ENCODE measurements around the gene MATN3. TPM values are rescaled to one million over a fixed set of nuclear protein-coding genes. Genes with fewer than 3 reads are reported as not detected.

Gene MATN3
- total and polyA plus RNA-seq, 2 donors: 0.05 to 0.91 TPM

DNA sequence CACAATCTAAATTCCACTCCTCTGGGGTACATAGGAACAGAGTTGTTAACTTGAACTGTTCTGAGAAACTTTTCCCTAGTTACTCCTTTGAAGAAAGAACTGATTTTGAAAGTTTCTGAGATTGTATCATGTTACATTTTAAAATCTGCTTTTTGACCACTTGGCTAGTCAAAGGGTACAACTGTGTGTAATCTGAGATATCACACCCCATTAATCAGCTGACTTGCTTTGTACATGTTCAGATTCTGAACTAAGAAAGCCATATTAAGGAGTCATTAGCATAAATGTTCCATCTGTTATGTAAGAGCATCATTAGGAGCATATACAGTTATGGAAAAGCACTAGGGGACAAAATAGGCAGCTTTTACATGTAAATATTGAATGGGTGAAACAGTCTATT, 18.7 kb downstream of the MATN3 start:
- Histone ChIP-seq H3K9me3 (ENCODE audit: control insufficient read depth in 2 of 2, insufficient read depth in 1 of 2, low read length in 1 of 2) (no peaks in the 10 kb centered on the region), H3K4me3 (ENCODE audit: low read length in 2 of 2) (no peak overlapping the region), H3K27ac (ENCODE audit: low read depth in 1 of 2, low read length in 1 of 2) (no peak overlapping the region), H3K36me3 (ENCODE audit: control insufficient read depth in 2 of 2, insufficient read depth in 2 of 2, low read length in 1 of 2) (no peaks in the 10 kb centered on the region), H3K4me1 (ENCODE audit: control insufficient read depth in 2 of 2, insufficient read depth in 2 of 2, low read length in 2 of 2) (peaks cover 9% of the 10 kb centered on the region in 2 donors), H3K27me3 (ENCODE audit: control insufficient read depth in 2 of 2, insufficient read depth in 1 of 2, low read length in 1 of 2) (peaks cover 4 to 16% of the 10 kb centered on the region in 2 donors)
- no peak for DNase-seq (ENCODE audit: low read depth in 6 of 9, low spot score in 9 of 9)

DNA sequence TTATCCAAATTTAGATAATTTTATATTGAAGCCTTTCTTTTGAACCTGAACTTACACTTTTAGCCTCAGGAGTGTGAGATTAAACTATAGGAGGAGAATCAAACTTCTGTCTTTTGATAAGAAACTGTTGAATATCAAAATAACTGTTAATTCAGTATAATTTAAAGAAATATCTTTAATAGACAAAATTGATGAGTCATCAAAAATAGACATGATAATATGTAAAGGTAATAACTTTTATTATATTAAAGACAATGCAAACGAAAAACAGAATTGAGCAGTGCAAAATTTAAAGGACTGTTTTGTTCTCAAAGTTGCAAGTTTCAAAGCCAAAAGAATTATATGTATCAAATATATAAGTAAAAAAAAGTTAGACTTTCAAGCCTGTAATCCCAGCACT, 20.6 kb downstream of the MATN3 start:
- no peaks in the 10 kb centered on the region for H3K9me3 ChIP-seq (ENCODE audit: control insufficient read depth in 2 of 2, insufficient read depth in 1 of 2, low read length in 1 of 2)
- DNase-seq (ENCODE audit: low read depth in 6 of 9, low spot score in 9 of 9): no peak
- H3K27ac ChIP-seq (ENCODE audit: low read depth in 1 of 2, low read length in 1 of 2): no peak overlapping the region
- no peak overlapping the region for H3K4me3 ChIP-seq (ENCODE audit: low read length in 2 of 2)
- H3K27me3 ChIP-seq (ENCODE audit: control insufficient read depth in 2 of 2, insufficient read depth in 1 of 2, low read length in 1 of 2): peaks cover 4 to 14% of the 10 kb centered on the region in 2 donors
- no peaks in the 10 kb centered on the region for H3K36me3 ChIP-seq (ENCODE audit: control insufficient read depth in 2 of 2, insufficient read depth in 2 of 2, low read length in 1 of 2)
- WGBS: 98% methylated on average over 1 of the region's 1 CpG
- peaks cover 9% of the 10 kb centered on the region in 2 donors for H3K4me1 ChIP-seq (ENCODE audit: control insufficient read depth in 2 of 2, insufficient read depth in 2 of 2, low read length in 2 of 2)

DNA sequence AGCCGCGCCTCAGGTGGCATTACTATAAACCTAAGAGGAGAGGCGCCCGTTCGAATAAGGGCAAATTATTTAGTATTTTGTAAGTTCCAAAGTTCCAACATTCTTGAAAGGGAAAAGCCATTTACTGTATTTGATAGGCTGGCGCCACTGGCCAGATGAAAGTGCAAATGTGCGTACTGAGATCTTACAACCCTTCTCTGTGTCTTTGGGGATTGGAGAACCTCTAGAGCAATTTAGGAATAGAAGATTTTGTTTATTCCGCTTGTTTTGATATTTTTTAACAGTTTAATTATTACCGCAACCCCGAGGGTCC, 22.1 kb downstream of the MATN3 start:
- Histone ChIP-seq H3K27ac (ENCODE audit: low read depth in 1 of 2, low read length in 1 of 2) (no peak overlapping the region), H3K36me3 (ENCODE audit: control insufficient read depth in 2 of 2, insufficient read depth in 2 of 2, low read length in 1 of 2) (no peaks in the 10 kb centered on the region), H3K9me3 (ENCODE audit: control insufficient read depth in 2 of 2, insufficient read depth in 1 of 2, low read length in 1 of 2) (no peaks in the 10 kb centered on the region), H3K4me3 (ENCODE audit: low read length in 2 of 2) (peak overlapping the region; percentile 77 to 88), H3K4me1 (ENCODE audit: control insufficient read depth in 2 of 2, insufficient read depth in 2 of 2, low read length in 2 of 2) (peaks cover 9% of the 10 kb centered on the region in 2 donors), H3K27me3 (ENCODE audit: control insufficient read depth in 2 of 2, insufficient read depth in 1 of 2, low read length in 1 of 2) (peaks cover 4 to 14% of the 10 kb centered on the region in 2 donors)
- 32% methylated on average over 10 of the region's 10 CpGs for WGBS
- DNase-seq (ENCODE audit: low read depth in 6 of 9, low spot score in 9 of 9): no peak

DNA sequence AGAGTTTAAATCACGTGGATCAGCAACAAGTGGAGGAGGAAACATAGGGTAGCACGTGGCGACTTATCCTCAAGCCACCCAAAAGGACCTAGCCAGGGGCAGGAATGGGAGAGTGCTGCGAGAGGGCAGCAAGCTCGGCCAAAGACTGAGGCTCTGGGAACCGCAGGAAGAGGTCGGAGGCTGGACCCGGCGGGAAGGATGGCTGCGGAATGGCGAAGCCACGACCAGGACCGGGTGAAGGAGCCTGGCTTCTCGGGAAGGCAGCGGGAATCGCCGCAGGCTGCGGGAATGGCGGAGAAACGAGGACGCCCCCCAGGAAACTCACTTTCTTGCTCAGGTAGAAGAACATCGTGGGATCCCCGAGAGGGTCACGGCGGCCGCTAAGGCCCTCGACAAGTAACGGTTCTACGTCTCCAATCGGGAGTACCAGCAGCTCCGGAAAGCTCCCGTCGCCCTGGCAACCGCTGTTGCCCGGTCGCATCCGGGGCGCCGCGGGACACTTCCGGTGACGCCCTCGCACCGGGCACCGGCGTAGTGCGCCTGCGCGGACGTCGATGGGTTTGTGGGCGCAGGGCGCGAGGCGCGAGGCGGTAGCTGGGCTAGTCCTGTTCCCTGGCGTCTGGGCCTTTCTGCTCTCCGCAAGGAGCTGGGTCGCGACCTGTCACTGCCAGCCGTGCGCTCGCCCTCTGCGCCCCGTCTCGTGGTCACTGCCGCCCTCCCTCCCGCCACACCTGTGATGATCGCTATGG, 22.6 kb downstream of the MATN3 start, which contains the start of gene WDR35:
Gene WDR35 (minus strand): TSS at position 439 of the 749 bp plus-strand sequence. CDS start 90 bp downstream, at position 349.
- Histone ChIP-seq H3K36me3 (ENCODE audit: control insufficient read depth in 2 of 2, insufficient read depth in 2 of 2, low read length in 1 of 2) (no peaks in the 10 kb centered on the region), H3K4me3 (ENCODE audit: low read length in 2 of 2) (peak within 1 kb of the TSS; percentile 77 to 88), H3K27ac (ENCODE audit: low read depth in 1 of 2, low read length in 1 of 2) (no peak within 1 kb of the TSS), H3K9me3 (ENCODE audit: control insufficient read depth in 2 of 2, insufficient read depth in 1 of 2, low read length in 1 of 2) (no peaks in the 10 kb centered on the region), H3K4me1 (ENCODE audit: control insufficient read depth in 2 of 2, insufficient read depth in 2 of 2, low read length in 2 of 2) (peaks cover 9% of the 10 kb centered on the region in 2 donors), H3K27me3 (ENCODE audit: control insufficient read depth in 2 of 2, insufficient read depth in 1 of 2, low read length in 1 of 2) (peaks cover 4 to 14% of the 10 kb centered on the region in 2 donors)
- DNase-seq (ENCODE audit: low read depth in 6 of 9, low spot score in 9 of 9): peak; percentile 60 to 92 (median 80)
- WGBS: 1% methylated on average over 70 of the region's 70 CpGs

DNA sequence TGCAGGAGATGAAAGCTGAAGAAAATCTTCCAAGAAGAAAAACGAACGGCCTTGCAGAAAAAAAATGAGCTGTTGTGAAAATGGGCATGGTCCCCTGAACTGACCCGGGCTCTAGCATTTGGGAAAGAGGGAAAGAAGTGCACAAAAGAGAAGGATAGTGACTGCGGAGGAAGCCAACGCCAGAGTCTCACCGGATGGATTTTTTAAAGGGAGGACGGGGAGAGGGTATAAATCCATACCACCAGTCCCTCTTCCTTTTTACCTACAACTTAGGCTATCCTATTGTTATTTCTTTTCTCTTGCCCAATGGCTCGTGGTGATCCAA, 23.2 kb downstream of the MATN3 start:
- WGBS: 15% methylated on average over 8 of the region's 8 CpGs
- H3K27ac ChIP-seq (ENCODE audit: low read depth in 1 of 2, low read length in 1 of 2): no peak overlapping the region
- H3K4me3 ChIP-seq (ENCODE audit: low read length in 2 of 2): peak overlapping the region; percentile 77 to 88
- no peaks in the 10 kb centered on the region for H3K9me3 ChIP-seq (ENCODE audit: control insufficient read depth in 2 of 2, insufficient read depth in 1 of 2, low read length in 1 of 2)
- H3K36me3 ChIP-seq (ENCODE audit: control insufficient read depth in 2 of 2, insufficient read depth in 2 of 2, low read length in 1 of 2): no peaks in the 10 kb centered on the region
- peaks cover 9% of the 10 kb centered on the region in 2 donors for H3K4me1 ChIP-seq (ENCODE audit: control insufficient read depth in 2 of 2, insufficient read depth in 2 of 2, low read length in 2 of 2)
- H3K27me3 ChIP-seq (ENCODE audit: control insufficient read depth in 2 of 2, insufficient read depth in 1 of 2, low read length in 1 of 2): peaks cover 4 to 14% of the 10 kb centered on the region in 2 donors
- DNase-seq (ENCODE audit: low read depth in 6 of 9, low spot score in 9 of 9): no peak

DNA sequence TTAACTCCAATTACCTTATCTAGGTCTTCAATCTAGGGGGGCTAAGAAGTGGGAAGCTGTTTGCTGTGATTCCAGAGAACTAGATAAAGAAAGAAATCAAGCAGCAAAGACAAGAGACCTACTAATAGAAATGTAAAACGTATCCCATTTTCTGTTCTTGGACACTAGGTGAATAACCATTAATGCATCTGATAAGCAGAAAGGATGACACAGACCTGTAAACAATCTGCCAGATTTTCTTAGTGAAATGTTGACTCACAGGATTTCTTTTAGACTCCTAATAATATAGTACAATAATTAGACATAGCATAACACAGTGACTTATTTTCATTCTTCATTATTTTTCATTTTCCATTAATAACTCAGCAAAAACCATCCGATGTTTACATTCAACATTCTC, 23.9 kb downstream of the MATN3 start:
- peaks cover 4 to 14% of the 10 kb centered on the region in 2 donors for H3K27me3 ChIP-seq (ENCODE audit: control insufficient read depth in 2 of 2, insufficient read depth in 1 of 2, low read length in 1 of 2)
- WGBS: 97% methylated on average over 2 of the region's 2 CpGs
- H3K27ac ChIP-seq (ENCODE audit: low read depth in 1 of 2, low read length in 1 of 2): no peak overlapping the region
- H3K9me3 ChIP-seq (ENCODE audit: control insufficient read depth in 2 of 2, insufficient read depth in 1 of 2, low read length in 1 of 2): no peaks in the 10 kb centered on the region
- H3K4me3 ChIP-seq (ENCODE audit: low read length in 2 of 2): no peak overlapping the region
- H3K4me1 ChIP-seq (ENCODE audit: control insufficient read depth in 2 of 2, insufficient read depth in 2 of 2, low read length in 2 of 2): peaks cover 9% of the 10 kb centered on the region in 2 donors
- H3K36me3 ChIP-seq (ENCODE audit: control insufficient read depth in 2 of 2, insufficient read depth in 2 of 2, low read length in 1 of 2): no peaks in the 10 kb centered on the region
- DNase-seq (ENCODE audit: low read depth in 6 of 9, low spot score in 9 of 9): no peak

DNA sequence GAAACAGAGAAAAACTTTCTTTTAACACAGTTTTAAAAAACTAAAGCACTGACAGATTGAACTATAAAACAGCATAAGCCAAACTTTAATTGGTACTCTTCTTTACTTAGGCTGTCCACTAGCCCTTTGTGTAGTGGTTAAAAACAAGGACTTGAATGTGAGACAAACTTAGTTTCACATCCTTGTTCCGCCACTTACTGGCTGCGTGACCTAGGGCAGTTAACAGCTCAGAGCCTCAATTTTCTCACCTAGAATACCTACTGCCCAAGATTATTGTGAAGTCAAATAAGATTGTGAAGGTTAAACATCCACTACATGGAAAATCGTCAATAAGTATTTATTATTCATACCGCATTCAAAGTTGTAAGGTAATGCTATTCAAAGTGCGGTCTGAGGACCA, 24.5 kb downstream of the MATN3 start:
- Histone ChIP-seq H3K36me3 (ENCODE audit: control insufficient read depth in 2 of 2, insufficient read depth in 2 of 2, low read length in 1 of 2) (no peaks in the 10 kb centered on the region), H3K27ac (ENCODE audit: low read depth in 1 of 2, low read length in 1 of 2) (no peak overlapping the region), H3K9me3 (ENCODE audit: control insufficient read depth in 2 of 2, insufficient read depth in 1 of 2, low read length in 1 of 2) (no peaks in the 10 kb centered on the region), H3K27me3 (ENCODE audit: control insufficient read depth in 2 of 2, insufficient read depth in 1 of 2, low read length in 1 of 2) (peaks cover 4 to 14% of the 10 kb centered on the region in 2 donors), H3K4me1 (ENCODE audit: control insufficient read depth in 2 of 2, insufficient read depth in 2 of 2, low read length in 2 of 2) (peaks cover 9% of the 10 kb centered on the region in 2 donors), H3K4me3 (ENCODE audit: low read length in 2 of 2) (no peak overlapping the region)
- WGBS: 99% methylated on average over 5 of the region's 5 CpGs
- no peak for DNase-seq (ENCODE audit: low read depth in 6 of 9, low spot score in 9 of 9)

DNA sequence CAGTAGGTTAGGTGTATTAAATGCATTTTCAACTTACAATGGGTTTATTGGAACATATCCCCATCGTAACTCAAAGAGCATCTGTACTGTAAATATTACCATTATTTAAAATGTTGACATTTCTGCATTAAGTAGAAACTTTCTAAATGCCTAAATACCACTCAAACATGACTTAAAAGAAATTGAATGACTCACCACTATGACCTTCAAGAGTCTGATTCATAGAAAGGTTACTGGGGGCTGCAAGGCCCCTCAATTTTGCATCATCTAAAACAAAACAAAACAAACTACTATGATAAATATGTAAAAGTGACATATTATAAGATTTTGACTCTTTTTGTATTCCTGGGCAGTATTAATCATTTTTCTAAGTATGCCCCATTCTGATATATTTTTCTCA, 30.2 kb downstream of the MATN3 start:
- H3K36me3 ChIP-seq (ENCODE audit: control insufficient read depth in 2 of 2, insufficient read depth in 2 of 2, low read length in 1 of 2): peaks cover 4 to 9% of the 10 kb centered on the region in 2 donors
- H3K4me3 ChIP-seq (ENCODE audit: low read length in 2 of 2): no peak overlapping the region
- H3K27me3 ChIP-seq (ENCODE audit: control insufficient read depth in 2 of 2, insufficient read depth in 1 of 2, low read length in 1 of 2): no peaks in the 10 kb centered on the region
- WGBS: 97% methylated on average over 1 of the region's 1 CpG
- DNase-seq (ENCODE audit: low read depth in 6 of 9, low spot score in 9 of 9): no peak
- no peak overlapping the region for H3K27ac ChIP-seq (ENCODE audit: low read depth in 1 of 2, low read length in 1 of 2)
- no peaks in the 10 kb centered on the region for H3K9me3 ChIP-seq (ENCODE audit: control insufficient read depth in 2 of 2, insufficient read depth in 1 of 2, low read length in 1 of 2)
- H3K4me1 ChIP-seq (ENCODE audit: control insufficient read depth in 2 of 2, insufficient read depth in 2 of 2, low read length in 2 of 2): no peaks in the 10 kb centered on the region

DNA sequence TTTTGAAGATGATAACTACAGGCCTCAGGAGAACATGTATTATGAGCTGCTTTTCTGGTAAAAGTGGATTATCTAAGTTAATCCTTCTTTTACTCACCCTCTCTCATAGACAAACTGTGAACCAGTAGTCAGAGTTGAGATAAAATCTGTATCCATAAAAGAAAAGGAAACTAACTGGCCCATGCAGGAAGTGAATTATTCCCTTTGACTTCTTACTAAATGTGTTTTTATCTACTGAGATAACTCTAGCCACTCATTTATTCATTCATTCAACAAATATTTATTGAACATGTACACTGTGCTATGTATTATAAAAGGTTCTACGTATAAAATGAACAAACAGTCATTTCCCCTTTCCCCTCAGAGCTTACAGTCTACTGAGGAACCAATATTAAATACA, 32.5 kb downstream of the MATN3 start:
- no peaks in the 10 kb centered on the region for H3K9me3 ChIP-seq (ENCODE audit: control insufficient read depth in 2 of 2, insufficient read depth in 1 of 2, low read length in 1 of 2)
- no peak overlapping the region for H3K27ac ChIP-seq (ENCODE audit: low read depth in 1 of 2, low read length in 1 of 2)
- H3K27me3 ChIP-seq (ENCODE audit: control insufficient read depth in 2 of 2, insufficient read depth in 1 of 2, low read length in 1 of 2): no peaks in the 10 kb centered on the region
- no peak for DNase-seq (ENCODE audit: low read depth in 6 of 9, low spot score in 9 of 9)
- H3K4me3 ChIP-seq (ENCODE audit: low read length in 2 of 2): no peak overlapping the region
- H3K4me1 ChIP-seq (ENCODE audit: control insufficient read depth in 2 of 2, insufficient read depth in 2 of 2, low read length in 2 of 2): no peaks in the 10 kb centered on the region
- WGBS: 99% methylated on average over 1 of the region's 1 CpG
- H3K36me3 ChIP-seq (ENCODE audit: control insufficient read depth in 2 of 2, insufficient read depth in 2 of 2, low read length in 1 of 2): peaks cover 7 to 10% of the 10 kb centered on the region in 2 donors

Data from thymus (tissue), 11 donors.